NCI-H1417 (cell line): Measurements from ENCODE around the gene RNF13.
"Not testable (repeated sequence)": the region's sequence is repeated elsewhere in the genome, so short reads cannot be mapped to it uniquely, and the experiment has no call there.

Experiments used
- DNase-seq, 3 experiments: peaks; one replicate each; lab custom pipeline; 2025; lab: John Stamatoyannopoulos, UW

The RNF13 gene

GRCh38 chr3:149955449-149955848, 142.4 kb downstream of the RNF13 start:
- DNase-seq = no peak

GRCh38 chr3:149957361-149958125, 144.5 kb downstream of the RNF13 start:
- peak in 1 of 3 experiments; percentile 34 for DNase-seq

- DNase-seq = no peak
Observed at GRCh38 chr3:149958171-149958796, 145.3 kb downstream of the RNF13 start.

GRCh38 chr3:149959443-149959842, 146.4 kb downstream of the RNF13 start:
- DNase-seq = no peak

GRCh38 chr3:149963485-149963884, 150.5 kb downstream of the RNF13 start:
- no peak for DNase-seq

GRCh38 chr3:149964291-149964690, 151.3 kb downstream of the RNF13 start:
- no peak for DNase-seq

GRCh38 chr3:149965278-149965677, 152.3 kb downstream of the RNF13 start:
- DNase-seq = no peak

GRCh38 chr3:149967086-149967685, 154.2 kb downstream of the RNF13 start:
- DNase-seq = peak; percentile 29 to 82 (median 65)

GRCh38 chr3:149968216-149968615, 155.2 kb downstream of the RNF13 start:
- DNase-seq = peak in 2 of 3 experiments; percentile 25 to 65

- DNase-seq = peak; percentile 49 to 90 (median 76)
Observed at GRCh38 chr3:149969110-149969939, 156.3 kb downstream of the RNF13 start.

GRCh38 chr3:149969940-149970715, 157.1 kb downstream of the RNF13 start:
- peak; percentile 76 to 95 (median 90) for DNase-seq

- peak; percentile 88 to 99 (median 97) for DNase-seq
Observed at GRCh38 chr3:149970716-149971402, 157.8 kb downstream of the RNF13 start, which contains the start of gene PFN2. Gene PFN2 (minus strand): TSS chr3:149970895. CDS start chr3:149970856, 39 bp downstream.

GRCh38 chr3:149971403-149972075, 158.5 kb downstream of the RNF13 start:
- DNase-seq = peak; percentile 82 to 99 (median 97)

- DNase-seq = no peak
Observed at GRCh38 chr3:149975919-149976318, 162.9 kb downstream of the RNF13 start.

GRCh38 chr3:149977386-149977785, 164.4 kb downstream of the RNF13 start:
- no peak for DNase-seq

GRCh38 chr3:149981979-149982378, 169.0 kb downstream of the RNF13 start:
- DNase-seq = not testable (repeated sequence)

GRCh38 chr3:149983053-149983452, 170.0 kb downstream of the RNF13 start:
- DNase-seq = not testable (repeated sequence)

GRCh38 chr3:149983628-149984027, 170.6 kb downstream of the RNF13 start:
- DNase-seq = no peak

- no peak for DNase-seq
Observed at GRCh38 chr3:149989307-149989706, 176.3 kb downstream of the RNF13 start.

GRCh38 chr3:149990423-149990948, 177.5 kb downstream of the RNF13 start:
- no peak for DNase-seq
